Esophagus muscularis mucosa (tissue), 4 donors: Measurements from ENCODE around the gene KLHL29. TPM values are rescaled to one million over a fixed set of nuclear protein-coding genes. Genes with fewer than 3 reads are reported as not detected.

ENCODE experiments used
- DNase-seq: peaks from one replicate; pipeline ENCODE4 v3.0.0-alpha.2; 2017; ENCODE audit errors: extremely low spot score
- H3K27ac ChIP-seq, 4 donors: fragments of 200-600 bp; sonication (generic); replicated peaks in 1 of 4; 1 replicate in 3 of 4; 2 replicates in 1 of 4; pipeline ENCODE4 v1.5.1; 2016 to 2019; ENCODE audit warnings: mild to moderate bottlenecking in 1 of 4
- H3K27me3 ChIP-seq, 4 donors: fragments of 200-600 bp; sonication (generic); one replicate each; pipeline versions ENCODE4 v1.5.1 to v1.6.0; 2016 to 2019
- H3K36me3 ChIP-seq, 4 donors: fragments of 200-600 bp; sonication (generic); one replicate each; pipeline ENCODE4 v1.5.1; 2016 to 2019
- H3K4me1 ChIP-seq, 4 donors: fragments of 200-600 bp; sonication (generic); one replicate each; pipeline ENCODE4 v1.5.1; 2016 to 2019
- H3K4me3 ChIP-seq, 4 donors: fragments of 200-600 bp; sonication (generic); 1 replicate in 2 of 4; 2 replicates in 2 of 4; pipeline ENCODE4 v1.5.1; 2016 to 2019; ENCODE audit warnings: mild to moderate bottlenecking in 4 of 4, moderate library complexity in 1 of 4
- H3K9me3 ChIP-seq, 4 donors: fragments of 200-600 bp; sonication (generic); 1 replicate in 3 of 4; 2 replicates in 1 of 4; pipeline ENCODE4 v1.5.1; 2016 to 2019
- CTCF ChIP-seq, 3 experiments: fragments of 200-600 bp in 2 of 3; fragments of 450-650 bp in 1 of 3; sonication (generic) in 2 of 3; IDR thresholded peaks; one replicate each; pipeline ENCODE4 v1.5.1; 2017 to 2019; ENCODE audit warnings: antibody characterized with exemption in 3 of 3, mild to moderate bottlenecking in 2 of 3, moderate library complexity in 1 of 3
- EP300 ChIP-seq: sonication (generic); formaldehyde crosslinking; IDR thresholded peaks from one replicate; pipeline ENCODE4 v1.6.1; 2017; ENCODE audit warnings: antibody characterized with exemption
- POLR2A ChIP-seq: fragments of 450-650 bp; IDR thresholded peaks from one replicate; pipeline ENCODE4 v1.6.1; 2017; ENCODE audit warnings: antibody characterized with exemption, moderate library complexity, mild to moderate bottlenecking, low read depth
- POLR2AphosphoS5 ChIP-seq, 2 donors: sonication (generic); formaldehyde crosslinking; IDR thresholded peaks; one replicate each; pipeline ENCODE4 v1.6.1; 2017; ENCODE audit warnings: antibody characterized with exemption in 2 of 2
- WGBS: methylation state at CpG from one replicate; pipeline ENCODE4 v1.1.5; 2018; 5-methylcytosine and 5-hydroxymethylcytosine counted together
- intact Hi-C: fragments of 100-400 bp; cut with DNase I; formaldehyde crosslinking; loops from one replicate; pipeline ENCODE4 v1.15.1; 2023
- total RNA-seq, 4 donors: library from RNA; depleted of rRNA; stranded (reverse); fragments of >200 nt; gene quantifications; one replicate each; pipeline versions ENCODE4 v1.1.0 to v1.2.1, GENCODE V29; 2016

Gene KLHL29
- total RNA-seq, 4 donors from 2014 or later: 22.0 to 26.1 (median 23.4) TPM

- Histone ChIP-seq H3K27ac (no peak overlapping the region), H3K36me3 (no peaks in the 10 kb centered on the region), H3K9me3 (peaks cover 0 to 9% (median 0%) of the 10 kb centered on the region in 4 donors), H3K4me3 (no peak overlapping the region), H3K27me3 (no peaks in the 10 kb centered on the region), H3K4me1 (peaks cover 0 to 49% (median 25%) of the 10 kb centered on the region in 4 donors)
- no peak for DNase-seq
- WGBS: 82% methylated on average over 29 of the region's 30 CpGs
- TF ChIP-seq POLR2A: no peak
- no peak for TF ChIP-seq POLR2AphosphoS5 (IDR thresholded peaks at IDR 0.05)
- TF ChIP-seq CTCF (IDR thresholded peaks at IDR 0.05): no peak
- no peak for TF ChIP-seq EP300
- intact Hi-C loops: loop anchor here (10.0 kb wide), 1 partner anchor 213 kb away; no protein-coding TSS in a partner anchor
These were observed 242.4 kb downstream of the KLHL29 start for GRCh38 chr2:23627236-23628009.

- Histone ChIP-seq H3K36me3 (no peaks in the 10 kb centered on the region), H3K4me1 (peaks cover 0 to 32% (median 12%) of the 10 kb centered on the region in 4 donors), H3K27ac (no peak overlapping the region), H3K27me3 (no peaks in the 10 kb centered on the region), H3K9me3 (peaks cover 0 to 5% (median 0%) of the 10 kb centered on the region in 4 donors), H3K4me3 (no peak overlapping the region)
- WGBS: 82% methylated on average over 27 of the region's 28 CpGs
- intact Hi-C loops: loop anchor here (10.0 kb wide), 1 partner anchor 214 kb away; no protein-coding TSS in a partner anchor
- DNase-seq: no peak
- TF ChIP-seq POLR2AphosphoS5 (IDR thresholded peaks at IDR 0.05): no peak
- no peak for TF ChIP-seq CTCF (IDR thresholded peaks at IDR 0.05)
- TF ChIP-seq POLR2A: no peak
- TF ChIP-seq EP300: no peak
These were observed 244.2 kb downstream of the KLHL29 start for GRCh38 chr2:23628926-23629771.

GRCh38 chr2:23629772-23630480 lies 244.9 kb downstream of the KLHL29 start:
- Histone ChIP-seq H3K27ac (no peak overlapping the region), H3K27me3 (no peaks in the 10 kb centered on the region), H3K36me3 (no peaks in the 10 kb centered on the region), H3K9me3 (no peaks in the 10 kb centered on the region), H3K4me3 (no peak overlapping the region), H3K4me1 (peaks cover 0 to 24% (median 9%) of the 10 kb centered on the region in 4 donors)
- 87% methylated on average over 16 of the region's 16 CpGs for WGBS
- DNase-seq: no peak
- intact Hi-C loops: loop anchor here (10.0 kb wide), 2 partner anchors 125 to 215 kb away; no protein-coding TSS in a partner anchor
- no peak for TF ChIP-seq POLR2AphosphoS5 (IDR thresholded peaks at IDR 0.05)
- TF ChIP-seq CTCF (IDR thresholded peaks at IDR 0.05): no peak
- TF ChIP-seq POLR2A: no peak
- no peak for TF ChIP-seq EP300

- WGBS: 83% methylated on average over 5 of the region's 7 CpGs
- intact Hi-C loops: loop anchor here (10.0 kb wide), 1 partner anchor 124 kb away; no protein-coding TSS in a partner anchor
- DNase-seq: no peak
- H3K36me3 ChIP-seq: no peaks in the 10 kb centered on the region
- H3K4me3 ChIP-seq: no peak overlapping the region
- H3K27me3 ChIP-seq: no peaks in the 10 kb centered on the region
- no peak for TF ChIP-seq POLR2AphosphoS5 (IDR thresholded peaks at IDR 0.05)
- TF ChIP-seq POLR2A: no peak
- no peak for TF ChIP-seq CTCF (IDR thresholded peaks at IDR 0.05)
- H3K9me3 ChIP-seq: no peaks in the 10 kb centered on the region
- peaks cover 0 to 23% (median 12%) of the 10 kb centered on the region in 4 donors for H3K4me1 ChIP-seq
- no peak overlapping the region for H3K27ac ChIP-seq
These were observed 246.0 kb downstream of the KLHL29 start for GRCh38 chr2:23630961-23631360.
